Endodermal cell (in vitro differentiated cells): ENCODE measurements around the gene VCPKMT. TPM values are rescaled to one million over a fixed set of nuclear protein-coding genes. Genes with fewer than 3 reads are reported as not detected.

ENCODE experiments used
- DNase-seq: peaks from one replicate; pipeline ENCODE4 v3.0.0-alpha.2; 2017
- H3K27ac ChIP-seq: 2 replicates; pipeline ENCODE4 v1.5.1; 2013; ENCODE audit warnings: mild to moderate bottlenecking, low read depth, low read length, moderate library complexity
- H3K27me3 ChIP-seq: 2 replicates; pipeline ENCODE4 v1.6.1; 2013; ENCODE audit warnings: mild to moderate bottlenecking, low read length, moderate library complexity; ENCODE audit not compliant: insufficient read depth, control insufficient read depth, poor library complexity, severe bottlenecking
- H3K36me3 ChIP-seq: 2 replicates; pipeline ENCODE4 v1.7.0; 2013; ENCODE audit warnings: mild to moderate bottlenecking, low read length, moderate library complexity; ENCODE audit not compliant: control insufficient read depth, insufficient read depth
- H3K4me1 ChIP-seq: one replicate; pipeline ENCODE4 v1.7.0; 2013; ENCODE audit warnings: low read length; ENCODE audit not compliant: control insufficient read depth, insufficient read depth
- H3K4me3 ChIP-seq: 2 replicates; pipeline ENCODE4 v1.5.1; 2013; ENCODE audit warnings: mild to moderate bottlenecking, low read length, moderate library complexity
- H3K9ac ChIP-seq: 2 replicates; pipeline ENCODE4 v1.6.1; 2013; ENCODE audit warnings: mild to moderate bottlenecking, low read length, moderate library complexity; ENCODE audit not compliant: poor library complexity, severe bottlenecking; ENCODE audit errors: extremely low read depth
- H3K9me3 ChIP-seq: 2 replicates; pipeline ENCODE4 v1.6.1; 2013; ENCODE audit warnings: mild to moderate bottlenecking, low read length, moderate library complexity; ENCODE audit not compliant: control insufficient read depth
- H3K27ac Mint-ChIP-seq: 2 replicates; pipeline ENCODE4 v1.8.0; 2020; ENCODE audit warnings: mixed read lengths
- H3K27me3 Mint-ChIP-seq: 2 replicates; pipeline ENCODE4 v1.8.0; 2021; ENCODE audit warnings: mild to moderate bottlenecking, mixed read lengths; ENCODE audit not compliant: insufficient read depth
- H3K36me3 Mint-ChIP-seq: 2 replicates; pipeline ENCODE4 v1.8.0; 2020; ENCODE audit warnings: low read depth, mixed read lengths
- H3K4me1 Mint-ChIP-seq: 2 replicates; pipeline ENCODE4 v1.8.0; 2020; ENCODE audit warnings: mixed read lengths
- H3K4me3 Mint-ChIP-seq: 2 replicates; pipeline ENCODE4 v1.8.0; 2020; ENCODE audit warnings: mild to moderate bottlenecking, moderate library complexity, mixed read lengths
- H3K9me3 Mint-ChIP-seq: 2 replicates; pipeline ENCODE4 v1.8.0; 2020; ENCODE audit warnings: mild to moderate bottlenecking, mixed read lengths
- CTCF ChIP-seq: fragments of 200-600 bp; sonication (generic); conservative IDR thresholded peaks from 2 replicates; pipeline ENCODE4 v1.5.0; 2021; ENCODE audit warnings: antibody characterized with exemption, mild to moderate bottlenecking
- WGBS, 2 experiments: methylation state at CpG; one replicate each; pipeline versions ENCODE4 v1.1.5 to v1.1.7; 2013; ENCODE audit warnings: missing lambda C conversion rate in 2 of 2, mixed read lengths in 1 of 2; ENCODE audit not compliant: insufficient coverage in 1 of 2, insufficient read length in 1 of 2; 5-methylcytosine and 5-hydroxymethylcytosine counted together
- total RNA-seq, 2 donors: library from RNA; stranded (reverse); fragmentation: NEBNext Ultra II Directional in 1 of 2; extraction: Animal tissue kit (Norgen Biotek cat#: 25700) in 1 of 2; gene quantifications; 2 replicates in 1 of 2; 3 replicates in 1 of 2; pipeline ENCODE4 v1.2.1, GENCODE V29; 2021

The VCPKMT gene
- total RNA-seq, 2 donors from 2014 or later, result 9.6 to 13.4 TPM

- no peak for DNase-seq
- H3K27ac ChIP-seq, result no peak overlapping the region
- no peaks in the 10 kb centered on the region for H3K9me3 ChIP-seq
- Mint-ChIP-seq H3K9me3 (peaks cover 12% of the 10 kb centered on the region), H3K27me3 (peaks cover 9% of the 10 kb centered on the region), H3K36me3 (peaks cover 6% of the 10 kb centered on the region), H3K27ac (no peak overlapping the region), H3K4me3 (no peak overlapping the region), H3K4me1 (peaks cover 12% of the 10 kb centered on the region)
- H3K27me3 ChIP-seq, result peaks cover 5% of the 10 kb centered on the region
- no peaks in the 10 kb centered on the region for H3K36me3 ChIP-seq
- no peak overlapping the region for H3K9ac ChIP-seq
- no peak for TF ChIP-seq CTCF
- no peak overlapping the region for H3K4me3 ChIP-seq
- WGBS, 2 experiments, result 98 to 100% methylated on average over 3 to 7 of the region's 7 CpGs
- H3K4me1 ChIP-seq, result peaks cover 1% of the 10 kb centered on the region
Measured at GRCh38 chr14:50068496-50068895, 47.9 kb downstream of the VCPKMT start.

- H3K4me3 Mint-ChIP-seq, result no peak overlapping the region
- peaks cover 14% of the 10 kb centered on the region for H3K4me1 Mint-ChIP-seq
- no peak overlapping the region for H3K9ac ChIP-seq
- no peak overlapping the region for H3K27ac ChIP-seq
- 92 to 100% methylated on average over 1 to 7 of the region's 8 CpGs for WGBS, 2 experiments
- H3K4me3 ChIP-seq, result no peak overlapping the region
- H3K27me3 ChIP-seq, result peaks cover 5% of the 10 kb centered on the region
- peaks cover 2% of the 10 kb centered on the region for H3K4me1 ChIP-seq
- H3K9me3 Mint-ChIP-seq, result peaks cover 6% of the 10 kb centered on the region
- no peaks in the 10 kb centered on the region for H3K36me3 Mint-ChIP-seq
- peaks cover 5% of the 10 kb centered on the region for H3K27me3 Mint-ChIP-seq
- no peak for TF ChIP-seq CTCF
- no peaks in the 10 kb centered on the region for H3K9me3 ChIP-seq
- no peak overlapping the region for H3K27ac Mint-ChIP-seq
- no peaks in the 10 kb centered on the region for H3K36me3 ChIP-seq
- DNase-seq, result no peak
Measured at GRCh38 chr14:50067723-50068495, 48.5 kb downstream of the VCPKMT start.

- H3K4me3 Mint-ChIP-seq, result no peak overlapping the region
- peaks cover 28% of the 10 kb centered on the region for H3K4me1 Mint-ChIP-seq
- H3K27me3 ChIP-seq, result peaks cover 5% of the 10 kb centered on the region
- no peaks in the 10 kb centered on the region for H3K36me3 ChIP-seq
- H3K9me3 ChIP-seq, result no peaks in the 10 kb centered on the region
- no peak overlapping the region for H3K4me3 ChIP-seq
- no peaks in the 10 kb centered on the region for H3K36me3 Mint-ChIP-seq
- DNase-seq, result no peak
- no peak overlapping the region for H3K27ac ChIP-seq
- peaks cover 2% of the 10 kb centered on the region for H3K27me3 Mint-ChIP-seq
- WGBS, 2 experiments, result 92 to 100% methylated on average over 2 to 3 of the region's 3 CpGs
- H3K27ac Mint-ChIP-seq, result no peak overlapping the region
- no peak overlapping the region for H3K9ac ChIP-seq
- peaks cover 10% of the 10 kb centered on the region for H3K4me1 ChIP-seq
- no peak for TF ChIP-seq CTCF
- no peaks in the 10 kb centered on the region for H3K9me3 Mint-ChIP-seq
Measured at GRCh38 chr14:50065583-50065982, 50.8 kb downstream of the VCPKMT start.
